ENCODE measurements around the gene PLB1.

- no peak for TF ChIP-seq CTCF (IDR thresholded peaks at IDR 0.05; ENCODE audit: insufficient read depth, low read length)
- TF ChIP-seq POLR2AphosphoS5 (IDR thresholded peaks at IDR 0.05; ENCODE audit: low read depth) = no peak
Measured at GRCh38 chr2:28493636-28494035, 2.2 kb upstream of the PLB1 start.
